Mesodermal cell (in vitro differentiated cells): ENCODE results near the gene WNK2.

ENCODE experiments used
- H3K27ac ChIP-seq: 2 replicates; pipeline ENCODE4 v1.7.0; 2013; ENCODE audit warnings: mild to moderate bottlenecking, low read depth, low read length, moderate library complexity; ENCODE audit not compliant: severe bottlenecking
- H3K36me3 ChIP-seq: 2 replicates; pipeline ENCODE4 v1.7.1; 2013; ENCODE audit warnings: mild to moderate bottlenecking, low read length, moderate library complexity; ENCODE audit not compliant: control insufficient read depth, insufficient read depth
- H3K4me1 ChIP-seq: one replicate; pipeline ENCODE4 v1.7.1; 2013; ENCODE audit warnings: mild to moderate bottlenecking, low read length; ENCODE audit not compliant: insufficient read depth, control insufficient read depth, poor library complexity, severe bottlenecking
- H3K4me3 ChIP-seq: 2 replicates; pipeline ENCODE4 v1.7.0; 2013; ENCODE audit warnings: low read length, control low read depth, mild to moderate bottlenecking; ENCODE audit not compliant: insufficient read depth, poor library complexity, severe bottlenecking; ENCODE audit errors: extremely low read depth
- H3K9me3 ChIP-seq: 2 replicates; pipeline ENCODE4 v1.7.1; 2013; ENCODE audit warnings: mild to moderate bottlenecking, low read length, moderate library complexity; ENCODE audit not compliant: control insufficient read depth
- WGBS, 2 experiments: methylation state at CpG; one replicate each; pipeline ENCODE4 v1.1.5; 2013; ENCODE audit warnings: missing lambda C conversion rate in 2 of 2; ENCODE audit not compliant: insufficient coverage in 2 of 2; 5-methylcytosine and 5-hydroxymethylcytosine counted together

Gene WNK2

GRCh38 chr9:93258818-93259489 is 75.0 kb downstream of the WNK2 start:
- Histone ChIP-seq H3K4me1 (no peaks in the 10 kb centered on the region), H3K4me3 (no peak overlapping the region), H3K27ac (no peak overlapping the region), H3K36me3 (no peaks in the 10 kb centered on the region), H3K9me3 (no peaks in the 10 kb centered on the region)
- 89 to 90% methylated on average over 22 to 26 of the region's 33 CpGs for WGBS, 2 experiments

- 92 to 94% methylated on average over 15 of the region's 20 CpGs for WGBS, 2 experiments
- H3K4me1 ChIP-seq: no peaks in the 10 kb centered on the region
These were observed 75.7 kb downstream of the WNK2 start for GRCh38 chr9:93259490-93260262.

DNA sequence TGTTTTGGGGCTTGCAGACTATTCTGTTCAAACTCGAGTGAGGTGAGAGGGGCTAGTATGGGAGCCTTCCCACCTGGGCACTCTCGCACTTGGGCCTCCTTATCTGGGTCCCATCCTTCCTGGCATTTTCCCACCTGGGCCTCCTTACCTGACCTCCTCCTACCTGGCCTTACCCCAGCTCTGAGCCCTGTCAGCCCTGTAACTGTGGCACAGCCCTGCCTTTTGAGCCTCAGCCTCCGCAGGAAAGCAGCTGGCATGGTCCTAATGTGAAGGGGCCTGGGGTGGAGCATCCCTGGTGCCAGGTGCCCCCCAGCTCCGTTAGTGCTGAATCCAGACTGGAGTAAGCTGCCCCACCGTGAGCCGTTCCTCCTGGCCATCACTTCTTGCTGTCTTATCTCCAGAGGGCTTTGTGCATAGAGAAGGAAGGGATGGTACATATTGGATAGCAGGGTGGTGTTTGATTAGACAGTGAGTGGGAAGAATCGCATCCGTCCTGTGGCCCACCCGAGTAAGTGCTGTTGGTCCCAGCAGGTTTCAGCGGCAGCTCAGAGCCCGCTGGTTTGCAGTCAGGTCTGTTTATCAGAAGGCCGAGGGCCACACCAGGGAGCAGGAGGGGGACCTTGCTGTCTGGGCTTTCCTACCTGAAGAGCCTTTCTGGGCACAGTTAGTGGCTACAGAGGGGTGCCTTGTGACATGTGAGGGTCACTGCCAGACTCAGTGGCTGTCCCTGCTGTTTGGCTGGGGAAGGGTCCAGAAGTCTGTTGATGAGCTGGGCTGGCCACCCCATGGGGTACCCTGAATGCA is 76.5 kb downstream of the WNK2 start:
- H3K9me3 ChIP-seq: no peaks in the 10 kb centered on the region
- WGBS, 2 experiments: 95% methylated on average over 6 to 11 of the region's 12 CpGs
- H3K27ac ChIP-seq: no peak overlapping the region
- H3K4me1 ChIP-seq: no peaks in the 10 kb centered on the region
- no peaks in the 10 kb centered on the region for H3K36me3 ChIP-seq
- no peak overlapping the region for H3K4me3 ChIP-seq

More at GRCh38 chr9:93259490-93260262, 75.7 kb downstream of the WNK2 start:
- no peaks in the 10 kb centered on the region for H3K36me3 ChIP-seq
- no peaks in the 10 kb centered on the region for H3K9me3 ChIP-seq
- no peak overlapping the region for H3K4me3 ChIP-seq
- H3K27ac ChIP-seq: no peak overlapping the region

DNA sequence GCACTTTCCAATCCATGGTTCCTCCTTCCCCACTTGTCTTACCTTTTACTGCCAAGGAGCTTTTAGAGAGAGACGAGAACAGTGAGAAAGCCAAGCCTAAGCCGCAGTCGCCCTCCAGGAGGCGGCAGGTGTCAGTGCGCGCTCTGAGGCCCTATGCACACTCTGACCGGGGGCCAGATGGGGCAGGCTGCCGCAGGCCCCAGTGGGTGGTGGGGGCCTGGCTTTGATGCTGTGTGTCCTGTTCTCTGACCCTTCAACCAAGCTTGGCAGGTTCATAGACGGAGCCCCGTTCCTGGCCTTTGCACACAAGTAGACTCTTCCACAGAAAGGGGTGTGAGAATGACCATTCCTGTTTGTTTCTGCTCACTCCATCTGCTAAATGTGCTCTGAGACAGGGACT is 77.3 kb downstream of the WNK2 start:
- H3K9me3 ChIP-seq: no peaks in the 10 kb centered on the region
- H3K4me1 ChIP-seq: no peaks in the 10 kb centered on the region
- no peaks in the 10 kb centered on the region for H3K36me3 ChIP-seq
- WGBS, 2 experiments: 86 to 90% methylated on average over 4 to 8 of the region's 10 CpGs
- no peak overlapping the region for H3K4me3 ChIP-seq
- H3K27ac ChIP-seq: no peak overlapping the region

- 90 to 93% methylated on average over 17 to 25 of the region's 26 CpGs for WGBS, 2 experiments
- no peaks in the 10 kb centered on the region for H3K4me1 ChIP-seq
- no peaks in the 10 kb centered on the region for H3K36me3 ChIP-seq
- no peaks in the 10 kb centered on the region for H3K9me3 ChIP-seq
- H3K4me3 ChIP-seq: no peak overlapping the region
- H3K27ac ChIP-seq: no peak overlapping the region
These were observed 78.0 kb downstream of the WNK2 start for GRCh38 chr9:93261735-93262523.

DNA sequence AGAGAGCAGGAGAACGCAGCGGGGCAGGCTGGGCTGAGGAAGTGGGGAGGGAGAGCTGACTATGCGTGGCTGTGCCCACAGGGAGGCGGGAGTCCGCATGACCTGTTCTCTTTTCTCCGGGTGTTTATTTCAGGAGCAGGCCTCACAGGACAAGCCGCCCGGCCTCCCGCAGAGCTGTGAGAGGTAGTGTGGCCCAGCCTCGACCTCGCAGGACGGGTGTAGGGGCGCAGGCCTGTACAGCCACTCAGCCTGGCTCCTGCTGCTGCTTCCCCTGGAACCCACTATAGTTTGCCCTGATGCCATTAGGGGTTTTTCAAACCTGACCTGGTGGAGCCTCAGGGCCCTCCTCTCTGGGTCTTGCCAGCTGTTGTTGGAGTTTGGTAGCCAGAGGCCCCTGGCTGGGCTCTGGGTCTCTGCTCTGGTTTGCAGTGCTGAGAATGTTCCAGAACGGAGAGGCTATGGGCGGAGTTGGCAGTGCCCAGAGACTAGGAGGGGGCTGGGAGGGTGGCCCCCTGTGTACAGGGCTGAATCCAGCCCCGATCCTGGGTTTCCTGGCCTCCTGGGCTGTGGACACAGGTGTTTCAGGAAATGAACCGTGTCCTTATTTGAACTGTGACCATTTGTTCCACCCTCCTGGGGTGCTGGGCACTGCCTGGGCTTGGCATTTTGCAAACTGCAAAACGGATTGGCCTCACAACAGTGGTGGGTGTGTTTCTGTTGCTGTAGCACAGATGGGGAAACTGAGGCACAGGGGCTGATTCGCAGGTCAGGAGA is 78.8 kb downstream of the WNK2 start:
- no peak overlapping the region for H3K4me3 ChIP-seq
- no peaks in the 10 kb centered on the region for H3K9me3 ChIP-seq
- WGBS, 2 experiments: 85 to 88% methylated on average over 18 to 19 of the region's 19 CpGs
- no peaks in the 10 kb centered on the region for H3K36me3 ChIP-seq
- H3K27ac ChIP-seq: no peak overlapping the region
- H3K4me1 ChIP-seq: no peaks in the 10 kb centered on the region

- no peak overlapping the region for H3K27ac ChIP-seq
- H3K36me3 ChIP-seq: no peaks in the 10 kb centered on the region
- no peaks in the 10 kb centered on the region for H3K9me3 ChIP-seq
- no peak overlapping the region for H3K4me3 ChIP-seq
- no peaks in the 10 kb centered on the region for H3K4me1 ChIP-seq
- WGBS, 2 experiments: 87 to 91% methylated on average over 15 to 22 of the region's 41 CpGs
These were observed 79.6 kb downstream of the WNK2 start for GRCh38 chr9:93263334-93264229.

- H3K4me1 ChIP-seq: no peaks in the 10 kb centered on the region
- H3K9me3 ChIP-seq: no peaks in the 10 kb centered on the region
- WGBS, 2 experiments: 93 to 96% methylated on average over 10 to 11 of the region's 14 CpGs
- H3K27ac ChIP-seq: no peak overlapping the region
- H3K4me3 ChIP-seq: no peak overlapping the region
- H3K36me3 ChIP-seq: no peaks in the 10 kb centered on the region
These were observed 80.6 kb downstream of the WNK2 start for GRCh38 chr9:93264338-93265125.
